Aorta (tissue), 5 donors: Measurements from ENCODE around the gene RITA1. TPM values are rescaled to one million over a fixed set of nuclear protein-coding genes. Genes with fewer than 3 reads are reported as not detected.

Experiments
- ATAC-seq: fragments of 200-7000 bp; cut with Tn5 transposase; one replicate; pipeline ENCODE4 v1.9.1; 2022; ENCODE audit warnings: moderate library complexity; ENCODE audit not compliant: low FRiP score
- DNase-seq, 2 donors: peaks; one replicate each; pipeline ENCODE4 v3.0.0-alpha.2; 2020
- H3K27ac ChIP-seq, 2 donors: one replicate each; pipeline ENCODE4 v1.5.1; 2013; ENCODE audit warnings: low read length in 2 of 2, mild to moderate bottlenecking in 2 of 2, moderate library complexity in 2 of 2, control low read depth in 1 of 2, inconsistent platforms in 1 of 2, low read depth in 1 of 2
- H3K27me3 ChIP-seq, 2 donors: one replicate each; pipeline ENCODE4 v1.6.1; 2013; ENCODE audit warnings: control low read depth in 1 of 2, low read length in 1 of 2, mild to moderate bottlenecking in 1 of 2, moderate library complexity in 1 of 2; ENCODE audit not compliant: insufficient read depth in 2 of 2, control insufficient read depth in 1 of 2
- H3K36me3 ChIP-seq, 2 donors: one replicate each; pipeline ENCODE4 v1.6.1; 2013; ENCODE audit warnings: control low read depth in 1 of 2, low read length in 1 of 2, mild to moderate bottlenecking in 1 of 2; ENCODE audit not compliant: insufficient read depth in 2 of 2, control insufficient read depth in 1 of 2
- H3K4me1 ChIP-seq, 2 donors: one replicate each; pipeline ENCODE4 v1.6.1; 2013; ENCODE audit warnings: low read length in 2 of 2, control low read depth in 1 of 2, mild to moderate bottlenecking in 1 of 2, moderate library complexity in 1 of 2; ENCODE audit not compliant: insufficient read depth in 2 of 2, control insufficient read depth in 1 of 2
- H3K4me3 ChIP-seq, 2 donors: one replicate each; pipeline ENCODE4 v1.5.1; 2013; ENCODE audit warnings: low read length in 2 of 2, control low read depth in 1 of 2, mild to moderate bottlenecking in 1 of 2
- H3K9me3 ChIP-seq: one replicate; pipeline ENCODE4 v1.6.1; 2013; ENCODE audit warnings: mild to moderate bottlenecking, low read length; ENCODE audit not compliant: control insufficient read depth
- WGBS, 2 donors: extraction: QIAGEN DNeasy Blood & Tissue Kit; methylation state at CpG; one replicate each; pipeline ENCODE4 v1.1.7; 2013; 5-methylcytosine and 5-hydroxymethylcytosine counted together
- intact Hi-C, 2 donors: fragments of 100-400 bp; cut with DNase I; formaldehyde crosslinking; loops; one replicate each; pipeline versions ENCODE4 v1.14.2 to v1.15.0; 2022
- polyA plus RNA-seq, 2 donors: library from polyadenylated mRNA; stranded (reverse); fragments of 200-250 nt; gene quantifications; one replicate each; pipeline ENCODE4 v1.2.3, GENCODE V29; 2013
- total RNA-seq, 2 donors: library from RNA; stranded (reverse); fragmentation: NEBNext Ultra II Directional; extraction: Animal tissue kit (Norgen Biotek cat#: 25700); gene quantifications; one replicate each; pipeline ENCODE4 v1.2.1, GENCODE V29; 2021
- donor health status: healthy with polysubstance abuse.
- donor health status: Bipolar disorder and iron deficiency.
- donor health status: DM: no; HTN: no; CAD: no.
- donor health status: DM: no; HTN: no; CAD: no.
- donor health status: DM: yes; HTN: yes; CAD: no.

RITA1 gene
- total and polyA plus RNA-seq, 4 donors = 6.1 to 11.5 (median 10.4) TPM

- DNase-seq = peak; percentile 70 to 80
- H3K9me3 ChIP-seq = no peaks in the 10 kb centered on the region
- no peak for ATAC-seq
- WGBS, 2 donors = 58 to 60% methylated on average over 17 of the region's 17 CpGs
- H3K4me1 ChIP-seq = no peaks in the 10 kb centered on the region
- intact Hi-C loops = no loop called here
- H3K4me3 ChIP-seq = no peak overlapping the region
- no peak overlapping the region for H3K27ac ChIP-seq
- no peaks in the 10 kb centered on the region for H3K36me3 ChIP-seq
- H3K27me3 ChIP-seq = no peaks in the 10 kb centered on the region
These were observed 43.2 kb upstream of the RITA1 start for GRCh38 chr12:113142173-113142885.

GRCh38 chr12:113142886-113143332 is 42.6 kb upstream of the RITA1 start:
- intact Hi-C loops = no loop called here
- DNase-seq = peak in 1 of 2 donors; percentile 53
- no peaks in the 10 kb centered on the region for H3K27me3 ChIP-seq
- H3K9me3 ChIP-seq = no peaks in the 10 kb centered on the region
- H3K36me3 ChIP-seq = no peaks in the 10 kb centered on the region
- ATAC-seq = no peak
- 79 to 88% methylated on average over 5 of the region's 5 CpGs for WGBS, 2 donors
- no peak overlapping the region for H3K4me3 ChIP-seq
- H3K27ac ChIP-seq = no peak overlapping the region
- H3K4me1 ChIP-seq = no peaks in the 10 kb centered on the region

- Histone ChIP-seq H3K27me3 (no peaks in the 10 kb centered on the region), H3K36me3 (no peaks in the 10 kb centered on the region), H3K27ac (no peak overlapping the region), H3K9me3 (no peaks in the 10 kb centered on the region), H3K4me1 (no peaks in the 10 kb centered on the region), H3K4me3 (no peak overlapping the region)
- no peak for ATAC-seq
- intact Hi-C loops = no loop called here
- 92 to 93% methylated on average over 8 of the region's 8 CpGs for WGBS, 2 donors
- DNase-seq = no peak
These were observed 41.6 kb upstream of the RITA1 start for GRCh38 chr12:113143959-113144358.

- no peaks in the 10 kb centered on the region for H3K9me3 ChIP-seq
- ATAC-seq (no peak), DNase-seq (no peak)
- H3K4me1 ChIP-seq = no peaks in the 10 kb centered on the region
- 38 to 40% methylated on average over 5 of the region's 5 CpGs for WGBS, 2 donors
- H3K36me3 ChIP-seq = no peaks in the 10 kb centered on the region
- no peaks in the 10 kb centered on the region for H3K27me3 ChIP-seq
- H3K27ac ChIP-seq = no peak overlapping the region
- intact Hi-C loops = no loop called here
- H3K4me3 ChIP-seq = no peak overlapping the region
These were observed 40.7 kb upstream of the RITA1 start for GRCh38 chr12:113144806-113145205.

- Histone ChIP-seq H3K4me3 (no peak overlapping the region), H3K27ac (no peak overlapping the region), H3K4me1 (no peaks in the 10 kb centered on the region), H3K27me3 (no peaks in the 10 kb centered on the region), H3K36me3 (no peaks in the 10 kb centered on the region), H3K9me3 (no peaks in the 10 kb centered on the region)
- 76 to 77% methylated on average over 12 of the region's 12 CpGs for WGBS, 2 donors
- intact Hi-C loops = no loop called here
- DNase-seq (peak in 1 of 2 donors; percentile 16), ATAC-seq (no peak)
These were observed 39.6 kb upstream of the RITA1 start for GRCh38 chr12:113145720-113146551.

GRCh38 chr12:113146999-113147398 is 38.5 kb upstream of the RITA1 start:
- no peaks in the 10 kb centered on the region for H3K27me3 ChIP-seq
- intact Hi-C loops = no loop called here
- H3K36me3 ChIP-seq = no peaks in the 10 kb centered on the region
- H3K9me3 ChIP-seq = no peaks in the 10 kb centered on the region
- WGBS, 2 donors = 64 to 68% methylated on average over 2 of the region's 2 CpGs
- DNase-seq (no peak), ATAC-seq (no peak)
- no peak overlapping the region for H3K27ac ChIP-seq
- H3K4me3 ChIP-seq = no peak overlapping the region
- H3K4me1 ChIP-seq = no peaks in the 10 kb centered on the region

- Histone ChIP-seq H3K9me3 (no peaks in the 10 kb centered on the region), H3K4me3 (no peak within 1 kb of the TSS), H3K27ac (no peak within 1 kb of the TSS), H3K36me3 (no peaks in the 10 kb centered on the region), H3K4me1 (no peaks in the 10 kb centered on the region), H3K27me3 (no peaks in the 10 kb centered on the region)
- peak; percentile 20 for ATAC-seq
- WGBS, 2 donors = 23 to 29% methylated on average over 22 of the region's 22 CpGs
- peak in 1 of 2 donors; percentile 76 for DNase-seq
- intact Hi-C loops = loop anchor here in 1 of 2 donors (5.0 kb wide), 1 partner anchor 97 kb away; no protein-coding TSS in a partner anchor
These were observed 36.0 kb upstream of the RITA1 start, which contains the start of gene CFAP73 for GRCh38 chr12:113149361-113150150. TSS of gene CFAP73 (plus strand) at chr12:113149724. CDS start at chr12:113149858, 134 bp downstream.

- Histone ChIP-seq H3K27ac (no peak overlapping the region), H3K9me3 (no peaks in the 10 kb centered on the region), H3K4me1 (no peaks in the 10 kb centered on the region), H3K4me3 (no peak overlapping the region), H3K36me3 (no peaks in the 10 kb centered on the region), H3K27me3 (no peaks in the 10 kb centered on the region)
- no peak for ATAC-seq
- 92% methylated on average over 3 of the region's 3 CpGs for WGBS, 2 donors
- DNase-seq = no peak
- intact Hi-C loops = loop anchor here in 1 of 2 donors (5.0 kb wide), 1 partner anchor 99 kb away; no protein-coding TSS in a partner anchor
These were observed 33.9 kb upstream of the RITA1 start for GRCh38 chr12:113151655-113152054.
